ENCODE data around the gene SLC4A2.

Gene SLC4A2

DNA sequence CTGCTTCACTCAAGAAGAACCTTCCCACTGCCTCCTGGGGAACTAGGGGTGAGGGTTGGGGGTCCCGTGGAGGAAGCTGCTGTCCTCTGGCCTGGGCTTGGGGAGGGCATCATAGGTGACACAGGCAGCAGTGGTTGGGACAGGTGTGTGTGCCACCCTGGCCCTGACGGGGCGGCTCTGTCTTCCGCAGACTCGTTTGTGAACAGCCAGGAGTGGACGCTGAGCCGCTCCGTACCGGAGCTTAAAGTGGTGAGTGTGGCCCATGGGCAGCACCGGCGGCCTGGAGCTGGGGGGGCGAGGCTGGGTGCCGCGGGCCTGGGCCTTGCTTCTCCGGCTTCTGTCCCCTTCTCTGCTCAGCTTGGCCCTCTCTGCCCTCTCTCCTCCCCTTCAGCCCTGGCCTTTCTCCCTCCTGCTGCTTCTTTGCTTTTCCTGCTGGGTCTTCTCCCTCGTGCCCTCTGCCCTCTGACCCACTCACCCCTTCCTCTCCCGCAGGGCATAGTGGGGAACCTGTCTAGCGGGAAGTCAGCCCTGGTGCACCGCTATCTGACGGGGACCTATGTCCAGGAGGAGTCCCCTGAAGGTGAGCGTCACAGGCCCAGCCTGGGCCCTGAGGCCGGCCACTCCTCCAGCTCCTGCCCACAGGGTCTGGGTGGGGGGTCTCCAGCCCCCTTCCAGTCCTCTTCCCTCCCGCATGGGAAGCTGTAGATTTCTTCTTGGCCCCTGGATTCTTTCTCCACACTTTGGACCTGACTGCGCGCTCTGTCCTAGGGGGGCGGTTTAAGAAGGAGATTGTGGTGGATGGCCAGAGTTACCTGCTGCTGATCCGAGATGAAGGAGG, 57.4 kb downstream of the SLC4A2 start:
- no peak overlapping the region for H3K27ac ChIP-seq (ENCODE audit: low read depth, low read length)
- WGBS (ENCODE audit: extremely low coverage, insufficient coverage, low lambda C conversion rate) = no CpG with 5 or more reads among the region's 27 CpGs
- H3K27me3 ChIP-seq (ENCODE audit: insufficient read depth, low read length, poor library complexity) = no peaks in the 10 kb centered on the region
- no peak overlapping the region for H3K4me3 ChIP-seq (ENCODE audit: low read length)
- H3K79me2 ChIP-seq (ENCODE audit: control insufficient read depth, insufficient read depth, low read length) = no peaks in the 10 kb centered on the region
- H3K4me1 ChIP-seq (ENCODE audit: control insufficient read depth, low read depth, low read length) = peaks cover 11% of the 10 kb centered on the region
- H3K18ac ChIP-seq (ENCODE audit: low read length) = no peak overlapping the region
- H3K36me3 ChIP-seq (ENCODE audit: control insufficient read depth, insufficient read depth, low read length) = peaks cover 4% of the 10 kb centered on the region
- H4K8ac ChIP-seq (ENCODE audit: low read depth, low read length) = no peak overlapping the region
- no peak overlapping the region for H3K9ac ChIP-seq (ENCODE audit: low read length)
- no peak overlapping the region for H2AK5ac ChIP-seq (ENCODE audit: low read length)
- no peak overlapping the region for H2BK120ac ChIP-seq (ENCODE audit: low read depth, low read length)
- no peak overlapping the region for H3K4me2 ChIP-seq (ENCODE audit: low read length)
- no peak for DNase-seq
- no peak overlapping the region for H3K23ac ChIP-seq (ENCODE audit: low read length)
- H4K5ac ChIP-seq (ENCODE audit: low read length) = no peak overlapping the region
- H2BK15ac ChIP-seq (replicated peaks; ENCODE audit: low read depth) = no peak overlapping the region
- H3K79me1 ChIP-seq (ENCODE audit: low read length) = peaks cover 9% of the 10 kb centered on the region
- no peak overlapping the region for H2BK5ac ChIP-seq (ENCODE audit: low read length)
- peak overlapping the region; percentile 62 for H3K56ac ChIP-seq (ENCODE audit: low read length)
- H3K4ac ChIP-seq (ENCODE audit: low read depth, low read length) = no peak overlapping the region

DNA sequence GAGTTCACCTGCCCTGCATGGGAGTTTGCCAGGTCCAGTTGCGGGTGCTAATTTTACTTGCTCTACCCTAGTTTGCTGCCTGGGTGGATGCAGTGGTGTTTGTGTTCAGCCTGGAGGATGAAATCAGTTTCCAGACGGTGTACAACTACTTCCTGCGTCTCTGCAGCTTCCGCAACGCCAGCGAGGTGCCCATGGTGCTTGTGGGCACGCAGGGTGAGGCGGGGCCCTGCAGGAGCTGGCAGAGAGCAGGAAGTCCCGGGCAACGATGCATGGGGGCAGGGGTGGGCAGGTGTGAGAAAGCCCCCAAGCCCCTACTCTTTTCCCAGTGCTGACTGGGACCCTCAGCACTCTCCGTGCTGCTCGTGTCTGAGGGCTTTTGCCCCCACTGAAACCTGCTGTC, 58.2 kb downstream of the SLC4A2 start:
- Histone ChIP-seq H2BK15ac (replicated peaks; ENCODE audit: low read depth) (no peak overlapping the region), H3K27me3 (ENCODE audit: insufficient read depth, low read length, poor library complexity) (no peaks in the 10 kb centered on the region), H3K4me1 (ENCODE audit: control insufficient read depth, low read depth, low read length) (peaks cover 11% of the 10 kb centered on the region), H3K79me1 (ENCODE audit: low read length) (peaks cover 9% of the 10 kb centered on the region), H3K79me2 (ENCODE audit: control insufficient read depth, insufficient read depth, low read length) (no peaks in the 10 kb centered on the region), H3K18ac (ENCODE audit: low read length) (no peak overlapping the region), H2BK120ac (ENCODE audit: low read depth, low read length) (no peak overlapping the region), H3K27ac (ENCODE audit: low read depth, low read length) (no peak overlapping the region), H3K4me3 (ENCODE audit: low read length) (no peak overlapping the region), H3K4ac (ENCODE audit: low read depth, low read length) (no peak overlapping the region), H3K23ac (ENCODE audit: low read length) (no peak overlapping the region), H3K4me2 (ENCODE audit: low read length) (no peak overlapping the region), H2AK5ac (ENCODE audit: low read length) (no peak overlapping the region), H4K8ac (ENCODE audit: low read depth, low read length) (no peak overlapping the region), H2BK5ac (ENCODE audit: low read length) (no peak overlapping the region), H3K36me3 (ENCODE audit: control insufficient read depth, insufficient read depth, low read length) (peaks cover 4% of the 10 kb centered on the region), H3K9ac (ENCODE audit: low read length) (no peak overlapping the region), H3K56ac (ENCODE audit: low read length) (no peak overlapping the region), H4K5ac (ENCODE audit: low read length) (no peak overlapping the region)
- no CpG with 5 or more reads among the region's 12 CpGs for WGBS (ENCODE audit: extremely low coverage, insufficient coverage, low lambda C conversion rate)
- DNase-seq = no peak

DNA sequence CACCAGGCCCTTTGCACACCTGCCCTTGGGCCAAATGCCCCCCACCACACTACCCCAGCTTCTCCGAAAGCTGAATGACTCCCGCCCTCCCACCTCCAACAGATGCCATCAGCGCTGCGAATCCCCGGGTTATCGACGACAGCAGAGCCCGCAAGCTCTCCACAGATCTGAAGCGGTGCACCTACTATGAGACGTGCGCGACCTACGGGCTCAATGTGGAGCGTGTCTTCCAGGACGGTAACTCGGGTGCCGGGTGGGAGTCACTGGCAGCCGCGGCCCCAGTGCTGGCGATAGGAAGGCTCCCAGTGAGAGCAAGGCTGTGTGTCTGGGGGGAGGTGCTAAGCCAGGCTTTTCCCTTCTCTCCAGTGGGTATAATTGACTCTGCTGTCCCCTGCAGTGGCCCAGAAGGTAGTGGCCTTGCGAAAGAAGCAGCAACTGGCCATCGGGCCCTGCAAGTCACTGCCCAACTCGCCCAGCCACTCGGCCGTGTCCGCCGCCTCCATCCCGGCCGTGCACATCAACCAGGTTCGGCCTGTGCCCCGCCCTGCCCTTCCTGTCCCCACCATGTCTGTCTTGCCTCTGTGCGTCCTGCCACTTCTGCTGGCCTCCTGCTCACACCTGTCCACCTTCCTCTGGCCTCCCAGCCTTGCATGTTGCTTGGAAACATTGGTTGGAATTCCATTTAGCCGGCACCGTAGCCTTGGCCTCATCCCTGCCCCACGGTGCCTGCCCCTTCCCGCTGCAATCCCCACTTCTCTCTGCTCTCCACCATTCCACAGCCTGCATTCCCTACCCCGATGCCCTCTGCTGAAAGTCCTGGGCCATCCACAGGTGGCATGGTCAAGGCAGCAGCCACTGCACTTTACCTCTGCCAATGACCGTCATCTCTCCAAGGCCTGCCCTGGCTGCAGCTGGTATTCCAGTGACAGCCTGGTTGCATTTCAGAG, 59.0 kb downstream of the SLC4A2 start:
- Histone ChIP-seq H3K4me1 (ENCODE audit: control insufficient read depth, low read depth, low read length) (peaks cover 9% of the 10 kb centered on the region), H3K56ac (ENCODE audit: low read length) (no peak overlapping the region)
- no CpG with 5 or more reads among the region's 38 CpGs for WGBS (ENCODE audit: extremely low coverage, insufficient coverage, low lambda C conversion rate)

DNA sequence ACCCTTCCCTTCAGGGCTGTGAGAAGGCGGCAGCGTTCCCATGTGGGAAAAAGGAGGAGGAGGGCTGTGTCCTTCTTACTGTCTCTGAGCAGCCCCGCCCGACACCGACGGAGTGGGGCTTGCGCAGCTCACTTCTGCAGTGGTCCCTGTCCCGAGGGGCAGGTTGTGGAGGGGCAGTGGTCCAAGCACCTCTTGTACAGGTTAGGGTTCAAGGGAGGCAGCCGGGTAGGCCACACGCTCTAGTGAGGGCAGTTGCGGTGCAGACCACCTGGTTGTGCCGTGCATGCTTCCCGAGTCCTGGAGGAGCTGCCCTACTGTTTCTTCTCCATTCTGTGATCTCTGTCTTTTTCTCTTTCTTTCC, 59.6 kb downstream of the SLC4A2 start:
- Histone ChIP-seq H4K8ac (ENCODE audit: low read depth, low read length) (no peak overlapping the region), H3K79me1 (ENCODE audit: low read length) (peaks cover 7% of the 10 kb centered on the region), H2BK120ac (ENCODE audit: low read depth, low read length) (no peak overlapping the region), H3K36me3 (ENCODE audit: control insufficient read depth, insufficient read depth, low read length) (peaks cover 4% of the 10 kb centered on the region), H3K4me3 (ENCODE audit: low read length) (no peak overlapping the region), H2BK15ac (replicated peaks; ENCODE audit: low read depth) (no peak overlapping the region), H2AK5ac (ENCODE audit: low read length) (no peak overlapping the region), H3K79me2 (ENCODE audit: control insufficient read depth, insufficient read depth, low read length) (no peaks in the 10 kb centered on the region), H3K23ac (ENCODE audit: low read length) (no peak overlapping the region), H2BK5ac (ENCODE audit: low read length) (no peak overlapping the region), H3K27me3 (ENCODE audit: insufficient read depth, low read length, poor library complexity) (no peaks in the 10 kb centered on the region), H3K4me1 (ENCODE audit: control insufficient read depth, low read depth, low read length) (peaks cover 4% of the 10 kb centered on the region), H3K4me2 (ENCODE audit: low read length) (no peak overlapping the region), H3K4ac (ENCODE audit: low read depth, low read length) (no peak overlapping the region), H3K27ac (ENCODE audit: low read depth, low read length) (no peak overlapping the region), H3K9ac (ENCODE audit: low read length) (no peak overlapping the region), H4K5ac (ENCODE audit: low read length) (no peak overlapping the region), H3K18ac (ENCODE audit: low read length) (no peak overlapping the region), H3K56ac (ENCODE audit: low read length) (no peak overlapping the region)
- DNase-seq = no peak
- WGBS (ENCODE audit: extremely low coverage, insufficient coverage, low lambda C conversion rate) = no CpG with 5 or more reads among the region's 13 CpGs

More for the DNA sequence above, 59.0 kb downstream of the SLC4A2 start:
- no peak overlapping the region for H4K8ac ChIP-seq (ENCODE audit: low read depth, low read length)
- no peak overlapping the region for H3K4ac ChIP-seq (ENCODE audit: low read depth, low read length)
- H2AK5ac ChIP-seq (ENCODE audit: low read length) = no peak overlapping the region
- no peak overlapping the region for H2BK120ac ChIP-seq (ENCODE audit: low read depth, low read length)
- no peak overlapping the region for H3K18ac ChIP-seq (ENCODE audit: low read length)
- H3K27me3 ChIP-seq (ENCODE audit: insufficient read depth, low read length, poor library complexity) = no peaks in the 10 kb centered on the region
- no peak overlapping the region for H3K23ac ChIP-seq (ENCODE audit: low read length)
- no peak overlapping the region for H2BK15ac ChIP-seq (replicated peaks; ENCODE audit: low read depth)
- no peak overlapping the region for H3K27ac ChIP-seq (ENCODE audit: low read depth, low read length)
- DNase-seq = no peak
- no peak overlapping the region for H3K9ac ChIP-seq (ENCODE audit: low read length)
- no peak overlapping the region for H3K4me2 ChIP-seq (ENCODE audit: low read length)
- H3K4me3 ChIP-seq (ENCODE audit: low read length) = no peak overlapping the region
- H2BK5ac ChIP-seq (ENCODE audit: low read length) = no peak overlapping the region
- H3K79me1 ChIP-seq (ENCODE audit: low read length) = peaks cover 9% of the 10 kb centered on the region
- H3K79me2 ChIP-seq (ENCODE audit: control insufficient read depth, insufficient read depth, low read length) = no peaks in the 10 kb centered on the region
- H4K5ac ChIP-seq (ENCODE audit: low read length) = no peak overlapping the region
- H3K36me3 ChIP-seq (ENCODE audit: control insufficient read depth, insufficient read depth, low read length) = peaks cover 4% of the 10 kb centered on the region

DNA sequence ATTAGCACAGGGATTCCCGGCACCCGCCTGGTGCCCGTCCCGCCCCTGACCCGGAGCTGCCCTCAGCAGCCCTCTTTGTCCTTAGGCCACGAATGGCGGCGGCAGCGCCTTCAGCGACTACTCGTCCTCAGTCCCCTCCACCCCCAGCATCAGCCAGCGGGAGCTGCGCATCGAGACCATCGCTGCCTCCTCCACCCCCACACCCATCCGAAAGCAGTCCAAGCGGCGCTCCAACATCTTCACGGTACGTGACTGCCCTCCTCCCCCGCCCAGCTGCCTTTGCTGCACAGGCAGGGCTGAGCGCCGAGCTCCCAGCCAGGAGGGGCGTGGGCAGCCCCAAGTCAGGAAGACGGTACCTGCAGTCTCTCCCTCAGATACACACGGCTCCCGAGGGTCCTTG, 60.5 kb downstream of the SLC4A2 start:
- DNase-seq = no peak
- Histone ChIP-seq H3K4me3 (ENCODE audit: low read length) (no peak overlapping the region), H2BK15ac (replicated peaks; ENCODE audit: low read depth) (no peak overlapping the region), H3K9ac (ENCODE audit: low read length) (no peak overlapping the region), H3K4me2 (ENCODE audit: low read length) (no peak overlapping the region), H3K79me1 (ENCODE audit: low read length) (peaks cover 7% of the 10 kb centered on the region), H2BK120ac (ENCODE audit: low read depth, low read length) (no peak overlapping the region), H2AK5ac (ENCODE audit: low read length) (no peak overlapping the region), H3K27ac (ENCODE audit: low read depth, low read length) (no peak overlapping the region), H3K56ac (ENCODE audit: low read length) (no peak overlapping the region), H4K5ac (ENCODE audit: low read length) (no peak overlapping the region), H3K27me3 (ENCODE audit: insufficient read depth, low read length, poor library complexity) (no peaks in the 10 kb centered on the region), H3K18ac (ENCODE audit: low read length) (no peak overlapping the region), H2BK5ac (ENCODE audit: low read length) (no peak overlapping the region), H3K23ac (ENCODE audit: low read length) (no peak overlapping the region), H4K8ac (ENCODE audit: low read depth, low read length) (no peak overlapping the region), H3K4ac (ENCODE audit: low read depth, low read length) (no peak overlapping the region), H3K79me2 (ENCODE audit: control insufficient read depth, insufficient read depth, low read length) (no peaks in the 10 kb centered on the region), H3K4me1 (ENCODE audit: control insufficient read depth, low read depth, low read length) (peaks cover 3% of the 10 kb centered on the region), H3K36me3 (ENCODE audit: control insufficient read depth, insufficient read depth, low read length) (peaks cover 6% of the 10 kb centered on the region)
- WGBS (ENCODE audit: extremely low coverage, insufficient coverage, low lambda C conversion rate) = no CpG with 5 or more reads among the region's 27 CpGs
